SH-SY5Y (cell line): ENCODE measurements around the gene PCSK7.

Experiments
- GATA2 ChIP-seq: IDR thresholded peaks from 2 replicates; pipeline ENCODE4 v1.6.1; 2011; ENCODE audit warnings: mild to moderate bottlenecking, low read depth, low read length
- GATA3 ChIP-seq: IDR thresholded peaks from 2 replicates; pipeline ENCODE4 v1.6.1; 2011; ENCODE audit warnings: low read depth, mild to moderate bottlenecking, low read length, moderate library complexity

GRCh38 chr11:117258576-117258975, 26.7 kb upstream of the PCSK7 start:
- TF ChIP-seq GATA2: no peak
- no peak for TF ChIP-seq GATA3
